Mononuclear cell (primary cell): ENCODE results near the gene RNF123. TPM values are rescaled to one million over a fixed set of nuclear protein-coding genes. Genes with fewer than 3 reads are reported as not detected.
"Not testable (repeated sequence)": the region's sequence is repeated elsewhere in the genome, so short reads cannot be mapped to it uniquely, and the experiment has no call there.

Source experiments
- H3K27me3 ChIP-seq: 2 replicates; pipeline ENCODE4 v1.6.0; 2011; ENCODE audit warnings: low read length, control low read depth; ENCODE audit not compliant: insufficient read depth
- H3K4me1 ChIP-seq: 2 replicates; pipeline ENCODE4 v1.5.1; 2011; ENCODE audit warnings: mild to moderate bottlenecking, low read length, control low read depth; ENCODE audit not compliant: insufficient read depth
- H3K4me3 ChIP-seq: 2 replicates; pipeline ENCODE4 v1.5.1; 2011; ENCODE audit warnings: mild to moderate bottlenecking, low read length, moderate library complexity
- H3K9me3 ChIP-seq: 2 replicates; pipeline ENCODE4 v1.5.1; 2011; ENCODE audit warnings: low read depth, mild to moderate bottlenecking, control low read depth, low read length
- total RNA-seq: library from RNA; depleted of rRNA; stranded (reverse); fragments of >200 nt; gene quantifications from one replicate; pipeline ENCODE4 v1.2.3, GENCODE V29; 2012

Gene RNF123
- total RNA-seq, 1 donor: 6.2 TPM

GRCh38 chr3:49684453-49684852, 4.9 kb upstream of the RNF123 start:
- H3K4me1 ChIP-seq: peaks cover 15% of the 10 kb centered on the region
- H3K27me3 ChIP-seq, H3K9me3 ChIP-seq, H3K4me3 ChIP-seq: not testable (repeated sequence)

- H3K9me3 ChIP-seq, H3K4me3 ChIP-seq, H3K27me3 ChIP-seq: not testable (repeated sequence)
- peaks cover 18% of the 10 kb centered on the region for H3K4me1 ChIP-seq
Measured at GRCh38 chr3:49685103-49685502, 4.3 kb upstream of the RNF123 start.

GRCh38 chr3:49685846-49686245, 3.5 kb upstream of the RNF123 start:
- peaks cover 26% of the 10 kb centered on the region for H3K4me1 ChIP-seq
- H3K4me3 ChIP-seq, H3K27me3 ChIP-seq, H3K9me3 ChIP-seq: not testable (repeated sequence)

- not testable (repeated sequence) for H3K4me3 ChIP-seq, H3K9me3 ChIP-seq, H3K27me3 ChIP-seq
- H3K4me1 ChIP-seq: peaks cover 31% of the 10 kb centered on the region
Measured at GRCh38 chr3:49686346-49686745, 3.0 kb upstream of the RNF123 start.

- H3K4me3 ChIP-seq, H3K9me3 ChIP-seq, H3K27me3 ChIP-seq: not testable (repeated sequence)
- H3K4me1 ChIP-seq: peaks cover 34% of the 10 kb centered on the region
Measured at GRCh38 chr3:49686769-49687423, 2.5 kb upstream of the RNF123 start.

GRCh38 chr3:49687424-49687795, 1.9 kb upstream of the RNF123 start:
- not testable (repeated sequence) for H3K9me3 ChIP-seq, H3K4me3 ChIP-seq, H3K27me3 ChIP-seq
- peaks cover 34% of the 10 kb centered on the region for H3K4me1 ChIP-seq

GRCh38 chr3:49688338-49689045, 865 bp upstream of the RNF123 start:
- peak overlapping the region; percentile 95 for H3K4me3 ChIP-seq
- not testable (repeated sequence) for H3K27me3 ChIP-seq, H3K9me3 ChIP-seq
- H3K4me1 ChIP-seq: peaks cover 34% of the 10 kb centered on the region

GRCh38 chr3:49689908-49690624, 709 bp downstream of the RNF123 start:
- not testable (repeated sequence) for H3K27me3 ChIP-seq, H3K9me3 ChIP-seq
- H3K4me3 ChIP-seq: peak overlapping the region; percentile 95
- peaks cover 34% of the 10 kb centered on the region for H3K4me1 ChIP-seq

GRCh38 chr3:49690856-49691255, 1.5 kb downstream of the RNF123 start:
- H3K4me3 ChIP-seq: not testable (repeated sequence)

GRCh38 chr3:49691481-49691880, 2.1 kb downstream of the RNF123 start:
- not testable (repeated sequence) for H3K4me3 ChIP-seq, H3K9me3 ChIP-seq

More at GRCh38 chr3:49690856-49691255, 1.5 kb downstream of the RNF123 start:
- not testable (repeated sequence) for H3K27me3 ChIP-seq, H3K9me3 ChIP-seq
- H3K4me1 ChIP-seq: peaks cover 34% of the 10 kb centered on the region

GRCh38 chr3:49694409-49695070, 5.2 kb downstream of the RNF123 start:
- H3K4me3 ChIP-seq, H3K9me3 ChIP-seq: not testable (repeated sequence)

More at GRCh38 chr3:49691481-49691880, 2.1 kb downstream of the RNF123 start:
- H3K27me3 ChIP-seq: not testable (repeated sequence)
- H3K4me1 ChIP-seq: peaks cover 31% of the 10 kb centered on the region

GRCh38 chr3:49695350-49696015, 6.1 kb downstream of the RNF123 start:
- H3K27me3 ChIP-seq: not testable (repeated sequence)

More at GRCh38 chr3:49694409-49695070, 5.2 kb downstream of the RNF123 start:
- not testable (repeated sequence) for H3K27me3 ChIP-seq
- peaks cover 19% of the 10 kb centered on the region for H3K4me1 ChIP-seq

GRCh38 chr3:49699281-49699979, 10.1 kb downstream of the RNF123 start:
- Histone ChIP-seq H3K27me3 (no peaks in the 10 kb centered on the region), H3K4me1 (no peaks in the 10 kb centered on the region), H3K4me3 (no peak overlapping the region), H3K9me3 (no peaks in the 10 kb centered on the region)

More at GRCh38 chr3:49695350-49696015, 6.1 kb downstream of the RNF123 start:
- H3K4me1 ChIP-seq: peaks cover 12% of the 10 kb centered on the region
- not testable (repeated sequence) for H3K9me3 ChIP-seq, H3K4me3 ChIP-seq

GRCh38 chr3:49700014-49700413, 10.7 kb downstream of the RNF123 start:
- no peaks in the 10 kb centered on the region for H3K27me3 ChIP-seq
- no peaks in the 10 kb centered on the region for H3K9me3 ChIP-seq
- no peaks in the 10 kb centered on the region for H3K4me1 ChIP-seq
- no peak overlapping the region for H3K4me3 ChIP-seq
